PC-9 (cell line): ENCODE data around the gene ERC2. TPM values are rescaled to one million over a fixed set of nuclear protein-coding genes. Genes with fewer than 3 reads are reported as not detected.

Experiments
- BruUV-seq: library from RNA; stranded (reverse); fragments of 400-500 nt; replicated peaks from 2 replicates; lab custom pipeline; 2021; lab: Mats Ljungman, UMichigan
- CTCF ChIA-PET: fragments of 300-600 bp; sonication (Branson Sonifier 250); formaldehyde crosslinking; loops from one replicate; lab custom pipeline; 2022; ENCODE audit warnings: antibody characterized with exemption; lab: Charles Lee
- POLR2A ChIA-PET: fragments of 300-600 bp; sonication (Branson Sonifier 250); formaldehyde crosslinking; loops from one replicate; lab custom pipeline; 2022; ENCODE audit warnings: antibody characterized with exemption; ENCODE audit not compliant: unreplicated experiment; lab: Charles Lee
- DNase-seq, 2 experiments: peaks; one replicate each; pipeline versions ENCODE4 v3.0.0 to v3.0.0-alpha.2; 2015 to 2022; ENCODE audit warnings: mixed read lengths in 1 of 2
- H2AFZ ChIP-seq: fragments of 200-600 bp; sonication (generic); 2 replicates; pipeline ENCODE4 v1.8.1; 2017; ENCODE audit warnings: antibody characterized with exemption
- H3F3A ChIP-seq: fragments of 200-600 bp; sonication (generic); 2 replicates; pipeline ENCODE4 v1.8.1; 2017; ENCODE audit warnings: antibody characterized with exemption, mild to moderate bottlenecking, low read depth; ENCODE audit not compliant: insufficient read depth
- H3K27ac ChIP-seq: fragments of 200-600 bp; sonication (generic); 2 replicates; pipeline ENCODE4 v1.6.1; 2016; ENCODE audit warnings: mixed run types
- H3K27me3 ChIP-seq: fragments of 200-600 bp; sonication (generic); 2 replicates; pipeline ENCODE4 v1.6.1; 2016; ENCODE audit warnings: low read depth, mixed run types; ENCODE audit not compliant: insufficient read depth
- H3K36me3 ChIP-seq: fragments of 200-600 bp; sonication (generic); 2 replicates; pipeline ENCODE4 v1.6.1; 2016; ENCODE audit warnings: low read depth, mixed run types
- H3K4me1 ChIP-seq: fragments of 200-600 bp; sonication (generic); replicated peaks from 2 replicates; pipeline ENCODE4 v1.6.1; 2016; ENCODE audit warnings: mixed run types; ENCODE audit not compliant: insufficient read depth
- H3K4me2 ChIP-seq: fragments of 200-600 bp; sonication (generic); 2 replicates; pipeline ENCODE4 v1.6.1; 2017; ENCODE audit warnings: mixed run types
- H3K4me3 ChIP-seq: fragments of 200-600 bp; sonication (generic); 2 replicates; pipeline ENCODE4 v1.6.1; 2016; ENCODE audit warnings: mixed run types
- H3K79me2 ChIP-seq: fragments of 200-600 bp; sonication (generic); 2 replicates; pipeline ENCODE4 v1.6.1; 2017; ENCODE audit warnings: low read depth, mixed run types
- H3K9me2 ChIP-seq: fragments of 200-600 bp; sonication (generic); 2 replicates; pipeline ENCODE4 v1.8.1; 2017; ENCODE audit warnings: mild to moderate bottlenecking; ENCODE audit not compliant: insufficient read depth
- H3K9me3 ChIP-seq: fragments of 200-600 bp; sonication (generic); 2 replicates; pipeline ENCODE4 v1.8.1; 2016; ENCODE audit warnings: low read depth; ENCODE audit not compliant: insufficient read depth
- H4K20me1 ChIP-seq: fragments of 200-600 bp; sonication (generic); 2 replicates; pipeline ENCODE4 v1.8.1; 2017; ENCODE audit not compliant: insufficient read depth
- CTCF ChIP-seq: fragments of 200-600 bp; sonication (generic); conservative IDR thresholded peaks from 2 replicates; pipeline ENCODE4 v1.6.1; 2017; ENCODE audit warnings: mixed run types, antibody characterized with exemption, mild to moderate bottlenecking, moderate library complexity
- EZH2 ChIP-seq: fragments of 200-600 bp; sonication (generic); IDR thresholded peaks from 2 replicates; pipeline ENCODE4 v1.8.0; 2017; ENCODE audit warnings: antibody characterized with exemption, low read depth
- intact Hi-C: fragments of 100-400 bp; cut with micrococcal nuclease; formaldehyde crosslinking; loops from one replicate; pipeline ENCODE4 v1.10.0; 2022; ENCODE audit not compliant: unreplicated experiment
- total RNA-seq: library from RNA; stranded (reverse); gene quantifications from 2 replicates; pipeline ENCODE4 v1.2.3, GENCODE V29; 2021

Gene ERC2
- total RNA-seq, 1 experiment from 2014 or later = 1.4 TPM

- Histone ChIP-seq H3K27me3 (peaks cover 32% of the 10 kb centered on the region), H3K4me1 (no peaks in the 10 kb centered on the region), H3K36me3 (no peaks in the 10 kb centered on the region), H3K9me2 (no peaks in the 10 kb centered on the region), H2AFZ (no peak overlapping the region), H3K9me3 (no peaks in the 10 kb centered on the region), H3K79me2 (no peaks in the 10 kb centered on the region), H4K20me1 (no peaks in the 10 kb centered on the region), H3K27ac (no peak overlapping the region), H3K4me3 (no peak overlapping the region), H3K4me2 (no peak overlapping the region), H3F3A (no peaks in the 10 kb centered on the region)
- no TSS peak for BruUV-seq
- intact Hi-C loops = loop anchor here (2.0 to 10.0 kb wide), 2 partner anchors 154 to 490 kb away; no protein-coding TSS in a partner anchor
- CTCF ChIA-PET = no interaction called here
- TF ChIP-seq EZH2 = no peak
- peak; percentile 88 for TF ChIP-seq CTCF
- peak; percentile 55 to 57 for DNase-seq
- POLR2A ChIA-PET = interaction anchor here (0.6 kb wide), 1 partner anchor 205 kb away, joined by 4 read pairs; no protein-coding TSS in a partner anchor
Observed at GRCh38 chr3:56494679-56495322, 26.5 kb upstream of the ERC2 start.

- Histone ChIP-seq H3K9me3 (no peaks in the 10 kb centered on the region), H3K4me2 (no peak overlapping the region), H3K79me2 (no peaks in the 10 kb centered on the region), H3K9me2 (no peaks in the 10 kb centered on the region), H2AFZ (no peak overlapping the region), H3K27me3 (peaks cover 20% of the 10 kb centered on the region), H3K36me3 (no peaks in the 10 kb centered on the region), H3K4me3 (no peak overlapping the region), H4K20me1 (no peaks in the 10 kb centered on the region), H3K4me1 (no peaks in the 10 kb centered on the region), H3F3A (no peaks in the 10 kb centered on the region), H3K27ac (no peak overlapping the region)
- BruUV-seq = no TSS peak
- intact Hi-C loops = loop anchor here (10.0 kb wide), 1 partner anchor 493 kb away; no protein-coding TSS in a partner anchor
- TF ChIP-seq EZH2 (no peak), CTCF (no peak)
- no peak for DNase-seq
- ChIA-PET CTCF (no interaction called here), POLR2A (no interaction called here)
Observed at GRCh38 chr3:56491566-56491965, 23.3 kb upstream of the ERC2 start.

GRCh38 chr3:56488812-56489600, 20.7 kb upstream of the ERC2 start:
- intact Hi-C loops = no loop called here
- ChIA-PET POLR2A (no interaction called here), CTCF (no interaction called here)
- Histone ChIP-seq H3K4me2 (no peak overlapping the region), H3K27ac (no peak overlapping the region), H3K36me3 (no peaks in the 10 kb centered on the region), H3K4me3 (no peak overlapping the region), H3F3A (no peaks in the 10 kb centered on the region), H3K9me2 (no peaks in the 10 kb centered on the region), H3K79me2 (no peaks in the 10 kb centered on the region), H3K27me3 (peaks cover 20% of the 10 kb centered on the region), H2AFZ (no peak overlapping the region), H3K4me1 (no peaks in the 10 kb centered on the region), H3K9me3 (no peaks in the 10 kb centered on the region), H4K20me1 (no peaks in the 10 kb centered on the region)
- no peak for DNase-seq
- BruUV-seq = no TSS peak
- TF ChIP-seq CTCF = no peak
- TF ChIP-seq EZH2 = no peak
